Superior temporal gyrus (tissue), 1 donor: Measurements from ENCODE around the gene COBL.

ENCODE experiments used
- DNase-seq: peaks from one replicate; pipeline ENCODE4 v3.0.0-alpha.2; 2016; ENCODE audit errors: extremely low spot score

Gene COBL

GRCh38 chr7:51255536-51256208 is 60.9 kb downstream of the COBL start:
- no peak for DNase-seq

GRCh38 chr7:51255036-51255435 is 61.6 kb downstream of the COBL start:
- peak; percentile 56 for DNase-seq

- peak; percentile 54 for DNase-seq
These were observed 63.5 kb downstream of the COBL start for GRCh38 chr7:51253157-51253556.

GRCh38 chr7:51251290-51251689 is 65.3 kb downstream of the COBL start:
- DNase-seq, result peak; percentile 56

- peak; percentile 44 for DNase-seq
These were observed 66.1 kb downstream of the COBL start for GRCh38 chr7:51250512-51250911.

GRCh38 chr7:51249991-51250390 is 66.6 kb downstream of the COBL start:
- peak; percentile 38 for DNase-seq

GRCh38 chr7:51249187-51249945 is 67.2 kb downstream of the COBL start:
- peak; percentile 64 for DNase-seq

GRCh38 chr7:51246258-51247245 is 70.1 kb downstream of the COBL start:
- DNase-seq, result peak; percentile 82

- no peak for DNase-seq
These were observed 71.7 kb downstream of the COBL start for GRCh38 chr7:51244885-51245284.

- no peak for DNase-seq
These were observed 72.6 kb downstream of the COBL start for GRCh38 chr7:51244053-51244452.

GRCh38 chr7:51243631-51244030 is 73.0 kb downstream of the COBL start:
- DNase-seq, result no peak

- DNase-seq, result no peak
These were observed 73.6 kb downstream of the COBL start for GRCh38 chr7:51242881-51243518.

- DNase-seq, result no peak
These were observed 74.5 kb downstream of the COBL start for GRCh38 chr7:51242007-51242691.

- DNase-seq, result no peak
These were observed 75.7 kb downstream of the COBL start for GRCh38 chr7:51240868-51241267.

- DNase-seq, result no peak
These were observed 76.9 kb downstream of the COBL start for GRCh38 chr7:51239691-51240090.

- no peak for DNase-seq
These were observed 77.6 kb downstream of the COBL start for GRCh38 chr7:51238981-51239495.

- DNase-seq, result no peak
These were observed 79.0 kb downstream of the COBL start for GRCh38 chr7:51237446-51238133.

GRCh38 chr7:51236470-51237132 is 80.0 kb downstream of the COBL start:
- DNase-seq, result no peak

GRCh38 chr7:51235593-51236313 is 80.9 kb downstream of the COBL start:
- no peak for DNase-seq
